Stimulated activated CD4-positive, alpha-beta T cell treated with anti-CD3 and anti-CD28 coated beads, TNF-alpha, amount 100 ng/mL, for 24 hours (primary cell): Measurements from ENCODE around the gene AKAP13.

ENCODE experiments used
- DNase-seq, 3 experiments: peaks; one replicate each; pipeline ENCODE4 v3.0.0-alpha.2; 2020; ENCODE audit warnings: low read depth in 3 of 3

AKAP13 gene

GRCh38 chr15:85755471-85755870, 375.1 kb downstream of the AKAP13 start:
- no peak for DNase-seq

DNA sequence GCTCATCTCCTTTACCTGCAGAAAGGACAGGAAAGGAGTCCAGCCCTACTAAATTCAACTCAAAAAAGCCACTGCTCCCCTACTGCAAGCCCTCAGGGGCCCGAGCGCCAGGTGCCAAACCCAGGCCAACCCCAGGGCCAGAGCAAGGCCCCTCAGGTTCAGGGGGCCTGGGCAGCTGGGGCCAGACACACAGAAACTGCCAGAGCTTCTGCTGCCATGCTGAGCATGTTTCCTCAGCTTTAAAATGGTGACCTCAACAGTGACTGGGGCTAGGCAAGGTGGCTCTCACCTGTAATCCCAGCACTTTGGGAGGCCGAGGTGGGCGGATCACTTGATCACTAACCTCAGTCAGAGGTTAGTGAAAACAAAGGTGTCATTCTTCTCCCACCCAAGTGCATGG, 375.5 kb downstream of the AKAP13 start:
- no peak for DNase-seq

GRCh38 chr15:85756411-85757072, 376.1 kb downstream of the AKAP13 start:
- DNase-seq, result no peak

GRCh38 chr15:85757073-85757938, 376.9 kb downstream of the AKAP13 start:
- no peak for DNase-seq

GRCh38 chr15:85757939-85758654, 377.7 kb downstream of the AKAP13 start:
- DNase-seq, result no peak

DNA sequence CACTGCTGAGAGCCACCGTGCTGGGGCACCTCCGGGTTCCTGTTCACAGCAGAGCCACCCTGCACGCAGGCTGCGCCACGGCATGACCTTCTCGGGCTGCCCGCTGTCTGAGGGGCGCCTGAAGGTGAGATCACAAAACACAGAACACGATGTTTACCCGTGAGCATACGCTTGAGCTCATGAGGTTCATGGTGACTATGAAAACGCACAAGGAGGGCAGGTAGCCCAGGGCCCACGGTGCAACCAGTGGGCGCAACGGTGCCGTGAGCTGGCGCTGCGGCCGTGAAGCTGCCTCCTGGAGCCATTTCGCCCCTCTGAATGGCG, 378.2 kb downstream of the AKAP13 start:
- DNase-seq, result no peak

GRCh38 chr15:85759376-85759775, 379.0 kb downstream of the AKAP13 start:
- no peak for DNase-seq

DNA sequence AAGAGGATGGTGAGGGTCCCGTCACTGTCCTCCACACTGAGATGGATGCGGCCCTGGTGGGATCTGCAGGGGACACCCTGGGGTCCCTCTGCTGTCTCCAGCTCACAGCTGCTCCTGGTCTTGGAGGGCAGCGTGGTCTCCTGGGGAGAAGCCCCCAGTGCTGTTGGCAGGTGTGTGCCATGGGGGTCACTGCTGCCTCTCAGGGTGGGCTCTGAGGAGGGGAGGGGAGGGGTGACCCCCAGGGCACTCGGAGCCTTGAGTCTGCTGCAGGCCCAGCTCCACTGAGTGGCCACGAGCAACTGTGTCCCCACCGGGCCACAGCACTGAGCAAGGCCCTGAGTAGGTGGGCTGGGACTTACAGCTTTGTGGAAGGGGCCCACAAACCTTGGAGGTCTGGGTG, 379.6 kb downstream of the AKAP13 start:
- DNase-seq, result no peak

DNA sequence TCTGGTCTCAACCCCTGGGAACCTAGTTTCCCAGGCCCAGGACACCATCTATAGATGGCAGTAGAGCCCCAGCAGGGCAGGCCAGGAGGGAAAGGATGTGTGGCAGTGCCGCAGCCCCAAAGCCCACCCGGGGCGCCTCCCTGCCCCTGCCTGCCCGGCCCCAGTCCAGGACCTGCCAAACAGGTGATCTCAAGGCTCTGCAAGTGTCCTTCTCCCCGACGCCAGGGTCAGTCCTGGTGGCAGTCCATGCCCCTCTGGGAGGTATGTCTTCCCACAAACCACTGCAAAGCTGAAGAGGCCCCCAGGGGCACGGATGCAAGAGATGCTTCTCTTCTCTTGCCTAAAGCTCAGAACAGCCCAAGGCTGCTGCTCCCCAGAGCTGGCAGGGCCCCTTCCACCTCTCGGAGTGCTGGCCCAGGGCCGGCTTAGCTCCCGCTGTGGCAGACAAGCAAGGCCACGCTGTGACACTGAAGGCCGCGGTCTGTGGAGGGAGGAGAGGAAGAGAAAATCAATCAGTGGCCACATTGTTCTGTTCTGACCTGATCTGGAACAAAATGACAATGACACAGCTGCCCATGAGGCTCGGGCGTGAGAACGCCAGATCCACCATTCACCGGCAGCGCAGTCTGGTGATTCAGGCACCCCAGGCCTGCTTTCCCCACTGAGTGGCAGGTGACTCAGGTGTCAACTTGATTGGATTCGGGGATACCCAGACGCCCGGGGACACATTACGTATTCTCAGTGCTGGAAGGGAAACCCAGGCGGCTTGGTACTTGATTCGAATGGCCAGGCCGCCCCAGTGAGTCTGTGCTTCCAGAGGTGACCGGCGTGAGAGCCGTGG, 380.3 kb downstream of the AKAP13 start:
- no peak for DNase-seq

GRCh38 chr15:85761635-85762034, 381.2 kb downstream of the AKAP13 start:
- DNase-seq, result no peak

DNA sequence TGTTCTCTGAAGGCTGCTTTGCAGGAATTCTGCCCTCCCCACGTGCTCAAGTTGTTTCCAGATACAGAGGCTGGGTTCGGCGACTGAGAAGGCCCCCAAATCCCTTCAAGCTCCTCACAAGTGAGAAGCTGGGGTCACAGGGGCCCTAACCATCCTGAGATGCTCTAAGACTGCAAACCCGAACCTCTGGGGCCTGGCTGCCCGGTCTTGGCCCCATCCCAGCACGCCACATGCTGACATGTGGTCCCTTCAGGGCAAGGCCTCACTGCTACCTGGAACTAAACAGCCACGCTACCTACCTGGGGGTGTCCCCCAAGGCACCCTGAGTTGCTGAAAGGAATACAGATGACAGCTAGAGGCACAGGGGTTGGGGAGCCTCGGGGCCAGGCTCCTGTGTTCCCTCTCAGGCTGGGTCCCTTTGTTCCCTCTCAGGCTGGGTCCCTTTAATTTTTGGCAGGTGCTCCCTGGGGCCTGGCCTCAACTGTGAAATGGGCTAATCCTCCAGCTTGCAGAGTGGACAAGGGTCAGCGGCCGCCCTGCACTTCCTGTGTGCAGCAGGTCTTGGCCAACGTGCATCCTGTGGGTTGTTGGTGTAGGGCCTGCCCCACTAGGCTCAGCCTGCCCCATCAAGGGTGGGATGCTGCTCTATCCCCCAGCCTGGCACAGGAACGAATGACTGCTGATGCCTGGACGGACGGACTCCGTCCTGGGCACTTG, 381.8 kb downstream of the AKAP13 start:
- DNase-seq, result no peak

GRCh38 chr15:85762756-85763127, 382.3 kb downstream of the AKAP13 start:
- DNase-seq, result no peak

GRCh38 chr15:85763157-85763556, 382.8 kb downstream of the AKAP13 start:
- DNase-seq, result no peak

DNA sequence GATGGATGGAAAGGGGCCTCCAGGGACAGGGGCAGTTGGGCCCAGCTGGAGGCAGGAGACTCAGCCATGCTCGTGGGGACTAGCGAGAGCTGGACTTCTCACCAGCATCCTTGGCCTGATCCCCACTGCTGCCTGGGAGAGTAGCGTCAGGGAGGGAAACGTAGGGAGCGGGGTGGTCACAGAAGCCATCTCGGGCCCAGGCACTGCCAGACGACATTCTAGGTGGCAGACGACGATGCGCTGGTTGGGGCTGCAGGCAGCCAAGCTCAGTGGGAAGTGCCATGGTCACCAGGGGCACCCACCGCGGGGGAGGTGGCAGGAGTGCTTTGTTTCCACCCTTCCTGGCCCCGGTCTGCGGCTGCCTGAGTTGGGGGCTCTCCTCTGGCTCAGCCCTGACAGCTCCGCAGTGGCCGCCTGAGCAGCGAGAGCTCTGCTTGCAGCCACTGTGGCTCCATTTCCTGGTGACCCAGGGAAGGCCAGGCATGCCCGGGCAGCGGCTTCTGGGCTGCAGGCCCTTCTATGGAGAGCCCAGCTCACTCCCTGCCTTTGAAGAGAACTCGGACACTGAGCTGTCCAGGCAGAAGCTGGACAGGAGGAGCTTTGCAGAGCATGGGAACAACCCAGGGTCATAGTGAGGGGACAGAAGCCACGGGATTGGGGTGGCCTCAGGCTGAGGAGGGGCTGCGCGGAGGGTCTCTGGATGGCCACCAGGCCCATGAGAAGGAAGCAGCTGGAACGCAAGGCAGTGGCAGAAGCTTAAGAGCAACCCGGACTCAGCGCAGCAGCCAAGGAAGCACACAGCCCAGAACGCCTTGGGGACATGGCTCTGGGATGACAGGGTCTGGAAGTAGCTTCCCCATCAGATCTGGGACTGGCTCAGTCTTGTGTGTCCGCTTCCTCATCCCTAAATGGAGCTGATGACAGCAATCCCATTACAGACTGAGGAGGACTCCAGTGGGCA, 383.6 kb downstream of the AKAP13 start:
- DNase-seq, result no peak

DNA sequence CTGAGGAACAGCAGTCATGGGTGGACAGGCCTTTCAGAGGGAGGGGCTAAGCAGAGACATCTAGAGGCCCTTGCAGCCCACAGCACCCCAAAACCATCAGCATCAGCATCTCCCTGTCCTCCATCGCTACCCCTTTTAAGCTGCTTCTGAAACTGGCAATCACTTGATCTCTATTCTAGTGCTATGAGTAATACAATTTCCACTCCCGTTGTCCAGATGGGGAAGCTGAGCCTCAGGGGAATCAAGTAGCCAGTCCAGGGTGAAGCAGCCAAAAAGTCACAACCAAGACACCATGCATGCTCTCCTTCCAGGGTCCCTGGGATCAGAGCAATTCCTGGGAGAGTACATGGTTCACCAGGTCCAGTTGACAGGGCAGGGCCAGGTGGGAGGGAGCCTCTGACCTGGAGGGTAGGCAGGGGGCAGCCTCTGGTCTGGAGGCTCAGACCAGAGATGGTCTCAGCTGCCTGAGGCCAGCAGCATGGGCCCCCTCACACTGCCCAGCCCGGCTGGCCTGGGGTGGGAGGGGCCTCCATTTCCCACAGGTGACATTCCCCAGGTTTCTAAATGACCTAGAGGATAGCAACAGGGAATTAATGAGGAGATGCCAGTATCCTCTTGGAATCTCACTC, 384.4 kb downstream of the AKAP13 start:
- no peak for DNase-seq

GRCh38 chr15:85766001-85766831, 385.8 kb downstream of the AKAP13 start:
- DNase-seq, result no peak

GRCh38 chr15:85767785-85768529, 387.6 kb downstream of the AKAP13 start:
- DNase-seq, result no peak

DNA sequence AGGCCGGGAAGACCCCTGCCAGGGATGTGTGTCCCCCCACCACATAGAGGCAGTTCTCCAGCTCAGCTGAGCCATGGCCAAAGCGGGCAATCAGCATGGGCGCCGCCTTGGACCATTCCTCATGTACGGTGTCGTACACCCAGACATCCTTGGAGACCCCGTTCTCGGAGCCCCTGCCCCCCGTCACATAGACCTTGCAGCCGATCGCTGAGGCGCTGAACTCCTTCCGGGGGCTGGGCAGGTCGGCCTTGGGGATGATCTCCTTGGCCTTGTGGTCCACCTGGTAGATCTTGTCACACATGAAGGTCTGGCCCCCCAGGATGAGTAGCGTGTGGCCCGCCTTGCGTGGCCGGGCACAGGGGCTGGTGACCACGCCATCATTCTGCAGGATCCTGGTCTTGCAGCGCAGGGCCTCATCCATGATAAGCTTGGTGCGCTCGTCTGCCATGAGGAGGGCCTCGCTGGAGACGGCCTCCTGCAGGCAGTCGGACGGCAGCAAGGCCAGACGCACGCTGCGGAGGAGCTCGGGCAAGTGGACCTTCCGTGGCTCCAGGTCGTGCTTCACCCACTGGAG, 388.3 kb downstream of the AKAP13 start:
- DNase-seq, result no peak
